HG03520 (cell line): Measurements from ENCODE around the gene STK26.
"Not testable (repeated sequence)": the region's sequence is repeated elsewhere in the genome, so short reads cannot be mapped to it uniquely, and the experiment has no call there.

ENCODE experiments used
- ATAC-seq: cut with Tn5 transposase; IDR thresholded peaks from one replicate; pipeline ENCODE4 v1.9.1; 2021; ENCODE audit warnings: mild to moderate bottlenecking, moderate library complexity; ENCODE audit not compliant: unreplicated experiment

STK26 gene

GRCh38 chrX:132034648-132035047 is 11.5 kb downstream of the STK26 start:
- no peak for ATAC-seq

- no peak for ATAC-seq
Measured at GRCh38 chrX:132037479-132037993, 14.4 kb downstream of the STK26 start.

- no peak for ATAC-seq
Measured at GRCh38 chrX:132040066-132040465, 17.0 kb downstream of the STK26 start.

GRCh38 chrX:132041015-132041414 is 17.9 kb downstream of the STK26 start:
- ATAC-seq, result no peak

- ATAC-seq, result no peak
Measured at GRCh38 chrX:132043977-132044376, 20.9 kb downstream of the STK26 start.

GRCh38 chrX:132044953-132045352 is 21.9 kb downstream of the STK26 start:
- no peak for ATAC-seq

GRCh38 chrX:132045456-132045855 is 22.4 kb downstream of the STK26 start:
- ATAC-seq, result no peak

GRCh38 chrX:132046533-132046932 is 23.4 kb downstream of the STK26 start:
- no peak for ATAC-seq

- not testable (repeated sequence) for ATAC-seq
Measured at GRCh38 chrX:132051778-132052177, 28.7 kb downstream of the STK26 start.

GRCh38 chrX:132058050-132058449 is 34.9 kb downstream of the STK26 start:
- no peak for ATAC-seq

GRCh38 chrX:132058975-132059374 is 35.9 kb downstream of the STK26 start:
- no peak for ATAC-seq

- no peak for ATAC-seq
Measured at GRCh38 chrX:132059973-132060540, 37.0 kb downstream of the STK26 start.

- no peak for ATAC-seq
Measured at GRCh38 chrX:132063334-132063733, 40.2 kb downstream of the STK26 start.

- no peak for ATAC-seq
Measured at GRCh38 chrX:132063862-132064261, 40.8 kb downstream of the STK26 start.

- ATAC-seq, result no peak
Measured at GRCh38 chrX:132068405-132068804, 45.3 kb downstream of the STK26 start.

- no peak for ATAC-seq
Measured at GRCh38 chrX:132071254-132071653, 48.2 kb downstream of the STK26 start.

- ATAC-seq, result no peak
Measured at GRCh38 chrX:132077414-132077813, 54.3 kb downstream of the STK26 start.

GRCh38 chrX:132077912-132078311 is 54.8 kb downstream of the STK26 start:
- no peak for ATAC-seq

GRCh38 chrX:132085786-132086185 is 62.7 kb downstream of the STK26 start:
- no peak for ATAC-seq

- no peak for ATAC-seq
Measured at GRCh38 chrX:132086672-132087071, 63.6 kb downstream of the STK26 start.

GRCh38 chrX:132088864-132089263 is 65.8 kb downstream of the STK26 start:
- no peak for ATAC-seq

- ATAC-seq, result no peak
Measured at GRCh38 chrX:132090403-132091159, 67.5 kb downstream of the STK26 start.
